Sigmoid colon (tissue), 3 donors: ENCODE measurements around the gene SPANXN4.

Source experiments
- CTCF ChIP-seq, 4 experiments: fragments of 450-650 bp in 3 of 4; fragments of 200-600 bp in 1 of 4; IDR thresholded peaks; one replicate each; pipeline ENCODE4 v1.5.1; 2016 to 2019; ENCODE audit warnings: antibody characterized with exemption in 4 of 4, mild to moderate bottlenecking in 3 of 4, moderate library complexity in 2 of 4
- POLR2A ChIP-seq, 2 donors: fragments of 450-650 bp; IDR thresholded peaks; one replicate each; pipeline ENCODE4 v1.6.1; 2016; ENCODE audit warnings: antibody characterized with exemption in 2 of 2, mild to moderate bottlenecking in 2 of 2, moderate library complexity in 2 of 2

- TF ChIP-seq CTCF (IDR thresholded peaks at IDR 0.05) (no peak), POLR2A (IDR thresholded peaks at IDR 0.05) (no peak)
Observed at GRCh38 chrX:142998447-142999198, 27.1 kb upstream of the SPANXN4 start.
